Astrocyte of the hippocampus (primary cell): ENCODE results near the gene ITGB5.

ENCODE experiments used
- DNase-seq: peaks from one replicate; pipeline ENCODE4 v3.0.0; 2011; ENCODE audit warnings: low read depth, low spot score

The ITGB5 gene

GRCh38 chr3:124867511-124867910, 19.7 kb downstream of the ITGB5 start:
- no peak for DNase-seq

GRCh38 chr3:124862006-124862405, 25.2 kb downstream of the ITGB5 start:
- DNase-seq: no peak

- DNase-seq: no peak
Measured at GRCh38 chr3:124861041-124861440, 26.1 kb downstream of the ITGB5 start.

GRCh38 chr3:124860599-124860998, 26.6 kb downstream of the ITGB5 start:
- DNase-seq: peak; percentile 98

- DNase-seq: peak; percentile 78
Measured at GRCh38 chr3:124859025-124859424, 28.1 kb downstream of the ITGB5 start.

- DNase-seq: peak; percentile 57
Measured at GRCh38 chr3:124858275-124858674, 28.9 kb downstream of the ITGB5 start.

- DNase-seq: no peak
Measured at GRCh38 chr3:124856677-124857076, 30.5 kb downstream of the ITGB5 start.

GRCh38 chr3:124854009-124854408, 33.2 kb downstream of the ITGB5 start:
- no peak for DNase-seq

GRCh38 chr3:124853446-124853845, 33.7 kb downstream of the ITGB5 start:
- DNase-seq: no peak

- no peak for DNase-seq
Measured at GRCh38 chr3:124851905-124852304, 35.3 kb downstream of the ITGB5 start.

- DNase-seq: no peak
Measured at GRCh38 chr3:124851136-124851535, 36.0 kb downstream of the ITGB5 start.

GRCh38 chr3:124850633-124851032, 36.5 kb downstream of the ITGB5 start:
- DNase-seq: peak; percentile 86

GRCh38 chr3:124850212-124850611, 37.0 kb downstream of the ITGB5 start:
- DNase-seq: peak; percentile 37

- DNase-seq: no peak
Measured at GRCh38 chr3:124848300-124848699, 38.9 kb downstream of the ITGB5 start.

GRCh38 chr3:124847863-124848262, 39.3 kb downstream of the ITGB5 start:
- DNase-seq: no peak

- DNase-seq: no peak
Measured at GRCh38 chr3:124847051-124847450, 40.1 kb downstream of the ITGB5 start.

GRCh38 chr3:124846189-124846588, 41.0 kb downstream of the ITGB5 start:
- peak; percentile 76 for DNase-seq

GRCh38 chr3:124845406-124845805, 41.8 kb downstream of the ITGB5 start:
- peak; percentile 81 for DNase-seq

- DNase-seq: no peak
Measured at GRCh38 chr3:124843506-124844177, 43.5 kb downstream of the ITGB5 start.

GRCh38 chr3:124843047-124843446, 44.1 kb downstream of the ITGB5 start:
- no peak for DNase-seq

GRCh38 chr3:124841517-124841916, 45.6 kb downstream of the ITGB5 start:
- DNase-seq: no peak

- no peak for DNase-seq
Measured at GRCh38 chr3:124840331-124840730, 46.8 kb downstream of the ITGB5 start.

- no peak for DNase-seq
Measured at GRCh38 chr3:124839896-124840295, 47.3 kb downstream of the ITGB5 start.

- DNase-seq: no peak
Measured at GRCh38 chr3:124838963-124839362, 48.2 kb downstream of the ITGB5 start.
